Right lobe of liver (tissue), 6 donors: Measurements from ENCODE around the gene RPUSD3. TPM values are rescaled to one million over a fixed set of nuclear protein-coding genes. Genes with fewer than 3 reads are reported as not detected.

Source experiments
- ATAC-seq, 4 donors: fragments of 200-7000 bp; cut with Tn5 transposase; one replicate each; pipeline ENCODE4 v1.9.1; 2020; ENCODE audit warnings: mild to moderate bottlenecking in 4 of 4, moderate library complexity in 4 of 4
- DNase-seq, 3 donors: peaks; one replicate each; pipeline ENCODE4 v3.0.0-alpha.2; 2020
- H3K27ac ChIP-seq, 3 donors: fragments of 200-600 bp; one replicate each; pipeline ENCODE4 v1.8.0; 2022
- H3K27me3 ChIP-seq, 2 donors: fragments of 200-600 bp; one replicate each; pipeline ENCODE4 v1.8.0; 2022
- H3K36me3 ChIP-seq, 4 donors: fragments of 200-600 bp; sonication (generic) in 1 of 4; one replicate each; pipeline versions ENCODE4 v1.5.1 to v1.8.0; 2017 to 2022; ENCODE audit warnings: control low read depth in 1 of 4
- H3K4me1 ChIP-seq, 4 donors: fragments of 200-600 bp; sonication (generic) in 1 of 4; one replicate each; pipeline versions ENCODE4 v1.5.1 to v1.8.0; 2017 to 2022; ENCODE audit warnings: control low read depth in 1 of 4
- H3K4me3 ChIP-seq, 3 donors: fragments of 200-600 bp; one replicate each; pipeline ENCODE4 v1.8.0; 2022
- H3K9me3 ChIP-seq, 4 donors: fragments of 200-600 bp; sonication (generic) in 1 of 4; one replicate each; pipeline versions ENCODE4 v1.5.1 to v1.8.0; 2017 to 2022; ENCODE audit warnings: control low read depth in 1 of 4
- POLR2A ChIP-seq: fragments of 450-650 bp; IDR thresholded peaks from one replicate; pipeline ENCODE4 v1.6.1; 2017; ENCODE audit warnings: antibody characterized with exemption, mild to moderate bottlenecking
- WGBS: methylation state at CpG from one replicate; pipeline ENCODE4 v1.1.6; 2018; ENCODE audit warnings: low coverage, low lambda C conversion rate; ENCODE audit not compliant: insufficient coverage; ENCODE audit errors: missing lambda C conversion rate; 5-methylcytosine and 5-hydroxymethylcytosine counted together
- intact Hi-C, 2 donors: fragments of 100-400 bp; cut with DNase I; formaldehyde crosslinking; loops; one replicate each; pipeline versions ENCODE4 v1.11.2 to v1.14.1; 2022
- total RNA-seq, 6 experiments: library from RNA; depleted of rRNA in 2 of 6; stranded (reverse); fragments of >200 nt in 2 of 6; fragmentation: NEBNext Ultra II Directional in 3 of 6; extraction: Animal tissue kit (Norgen Biotek cat#: 25700) in 3 of 6; gene quantifications; one replicate each; pipeline versions ENCODE4 v1.1.0 to v1.2.4, GENCODE V29; 2016 to 2023
- TF ChIP-seq, protein P1 (sequence below), 4 donors: fragments of 200-600 bp in 3 of 4; fragments of 450-650 bp in 1 of 4; IDR thresholded peaks; one replicate each; pipeline versions ENCODE4 v1.5.1 to v1.8.0; 2016 to 2022; ENCODE audit warnings: antibody characterized with exemption in 4 of 4, mild to moderate bottlenecking in 2 of 4
- donor health status: DM: no; HTN: yes; CAD: no.
- donor health status: DM: no; HTN: no; CAD: no.
- donor health status: DM: no; HTN: no; CAD: no.
- donor health status: DM: no; HTN: yes; CAD: no.
- donor health status: DM: no; HTN: yes; CAD: no.

The RPUSD3 gene
- total RNA-seq, 6 experiments from 2014 or later = 15.8 to 34.6 (median 22.4) TPM

DNA sequence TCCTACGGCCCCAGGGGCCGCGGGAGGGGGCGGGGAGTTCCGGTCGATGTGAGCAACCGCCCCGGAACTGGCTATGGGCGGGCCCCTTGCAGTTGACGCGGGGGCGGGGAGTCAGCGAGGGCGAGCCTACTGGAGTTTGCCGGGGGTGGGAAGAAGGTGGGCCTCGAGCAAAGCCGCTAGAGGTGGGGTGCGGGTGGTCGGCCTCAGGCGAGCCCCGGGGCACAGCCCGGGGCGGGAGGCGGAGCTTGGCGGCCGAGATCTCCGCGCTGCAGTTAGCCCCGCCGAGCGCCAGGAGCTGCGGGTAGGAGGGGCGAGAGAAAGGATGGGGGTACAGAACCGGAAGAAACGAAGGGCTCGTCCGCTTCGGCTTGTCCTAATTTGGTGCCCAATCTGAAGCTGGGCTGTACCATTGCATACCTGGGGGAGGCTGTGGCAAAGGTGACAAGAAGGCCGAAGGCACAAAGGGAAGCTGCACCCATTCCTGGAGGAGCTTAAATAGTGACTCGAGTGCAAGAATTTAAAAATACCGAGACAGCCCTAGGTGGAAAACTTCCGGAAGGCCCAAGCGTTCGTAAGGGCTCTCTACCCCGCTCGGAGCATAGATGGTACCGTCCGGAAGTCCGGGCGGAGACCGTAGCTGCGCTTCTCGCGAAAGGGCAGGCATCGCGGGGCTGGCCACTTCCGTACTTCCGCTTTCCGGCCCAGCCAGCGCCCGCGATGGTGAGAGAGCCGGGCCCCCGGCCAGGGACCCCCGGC is 51.2 kb downstream of the RPUSD3 start, which contains the start of the genes ARPC4 and TADA3:
Gene ARPC4, plus strand, starts transcription at position 678 of the 756 bp plus-strand sequence. Its CDS starts 40 bp downstream, at position 718.
Gene TADA3, minus strand, starts transcription at position 69 of the 756 bp plus-strand sequence. CDS start 1,007 bp downstream, outside the sequence.
- Histone ChIP-seq H3K4me3 (peak within 1 kb of the TSS; percentile 78 to 94 (median 84)), H3K27me3 (no peaks in the 10 kb centered on the region), H3K9me3 (no peaks in the 10 kb centered on the region), H3K36me3 (peaks cover 0 to 26% (median 9%) of the 10 kb centered on the region in 4 donors), H3K27ac (peak within 1 kb of the TSS; percentile 92 to 99 (median 99)), H3K4me1 (peaks cover 0 to 14% (median 8%) of the 10 kb centered on the region in 4 donors)
- peak; percentile 94 to 95 (median 95) for DNase-seq
- TF ChIP-seq, protein P1, sequence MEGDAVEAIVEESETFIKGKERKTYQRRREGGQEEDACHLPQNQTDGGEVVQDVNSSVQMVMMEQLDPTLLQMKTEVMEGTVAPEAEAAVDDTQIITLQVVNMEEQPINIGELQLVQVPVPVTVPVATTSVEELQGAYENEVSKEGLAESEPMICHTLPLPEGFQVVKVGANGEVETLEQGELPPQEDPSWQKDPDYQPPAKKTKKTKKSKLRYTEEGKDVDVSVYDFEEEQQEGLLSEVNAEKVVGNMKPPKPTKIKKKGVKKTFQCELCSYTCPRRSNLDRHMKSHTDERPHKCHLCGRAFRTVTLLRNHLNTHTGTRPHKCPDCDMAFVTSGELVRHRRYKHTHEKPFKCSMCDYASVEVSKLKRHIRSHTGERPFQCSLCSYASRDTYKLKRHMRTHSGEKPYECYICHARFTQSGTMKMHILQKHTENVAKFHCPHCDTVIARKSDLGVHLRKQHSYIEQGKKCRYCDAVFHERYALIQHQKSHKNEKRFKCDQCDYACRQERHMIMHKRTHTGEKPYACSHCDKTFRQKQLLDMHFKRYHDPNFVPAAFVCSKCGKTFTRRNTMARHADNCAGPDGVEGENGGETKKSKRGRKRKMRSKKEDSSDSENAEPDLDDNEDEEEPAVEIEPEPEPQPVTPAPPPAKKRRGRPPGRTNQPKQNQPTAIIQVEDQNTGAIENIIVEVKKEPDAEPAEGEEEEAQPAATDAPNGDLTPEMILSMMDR (IDR thresholded peaks at IDR 0.05) = no peak
- peak; percentile 71 for TF ChIP-seq POLR2A
- intact Hi-C loops = no loop called here
- ATAC-seq = peak; percentile 93 to 95 (median 94)
- 0% methylated on average over 23 of the region's 65 CpGs for WGBS

DNA sequence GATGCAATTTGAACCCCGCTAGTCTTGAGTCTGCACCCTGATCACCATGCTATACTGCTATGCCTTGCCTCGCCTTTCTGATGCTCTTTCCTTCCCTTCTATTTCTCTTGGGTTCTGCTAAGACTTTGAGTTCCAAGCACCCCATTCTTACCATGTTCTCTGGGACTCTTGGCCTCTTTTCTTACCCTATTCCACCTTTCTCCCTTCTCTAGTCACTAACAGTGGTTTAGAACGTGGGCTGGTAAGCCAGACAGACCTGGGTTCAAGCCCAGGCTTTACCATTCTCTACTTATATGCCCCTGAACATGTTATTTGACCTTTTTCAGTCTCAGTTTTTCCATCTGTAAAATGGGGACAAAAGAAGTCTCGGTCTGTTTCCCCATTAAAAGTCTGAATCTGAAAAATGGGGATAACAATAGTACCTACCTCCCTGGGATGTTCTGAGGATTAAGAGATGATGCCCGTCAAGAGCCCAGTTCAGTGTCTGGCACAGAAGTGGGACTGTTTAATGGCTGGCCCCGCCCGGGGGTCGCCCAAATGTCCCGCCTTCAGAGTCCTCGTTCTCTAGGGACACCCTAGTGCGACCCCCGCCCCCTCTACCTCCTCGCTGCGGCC is 51.9 kb downstream of the RPUSD3 start:
- intact Hi-C loops = no loop called here
- Histone ChIP-seq H3K4me3 (peak overlapping the region; percentile 78 to 94 (median 84)), H3K4me1 (peaks cover 0 to 14% (median 8%) of the 10 kb centered on the region in 4 donors), H3K9me3 (no peaks in the 10 kb centered on the region), H3K36me3 (peaks cover 0 to 24% (median 10%) of the 10 kb centered on the region in 4 donors), H3K27me3 (no peaks in the 10 kb centered on the region), H3K27ac (peak overlapping the region; percentile 92 to 99 (median 99))
- TF ChIP-seq, protein P1 (IDR thresholded peaks at IDR 0.05) = no peak
- no peak for TF ChIP-seq POLR2A
- DNase-seq = no peak
- WGBS = 15% methylated on average over 11 of the region's 14 CpGs
- no peak for ATAC-seq

DNA sequence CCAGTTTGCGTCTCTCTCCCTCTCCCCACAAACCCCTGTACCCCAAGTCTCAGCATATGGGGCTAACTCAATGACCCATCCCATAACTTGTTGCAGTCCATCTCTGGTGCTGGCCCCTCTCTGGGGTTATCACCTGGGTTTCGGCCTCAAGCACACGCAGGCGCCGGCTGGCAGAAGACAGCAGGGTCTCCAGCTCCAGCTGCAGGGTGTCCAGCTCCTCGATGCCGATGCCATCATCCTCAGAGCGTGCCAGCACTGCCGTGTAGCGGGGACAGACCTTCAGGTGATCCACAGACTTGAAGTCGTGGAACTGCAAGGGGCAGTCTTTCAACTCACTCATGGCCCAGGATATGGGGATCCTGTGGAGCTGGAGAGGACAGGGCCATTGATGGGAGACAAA is 52.7 kb downstream of the RPUSD3 start:
- intact Hi-C loops = no loop called here

More for the DNA sequence above, 52.7 kb downstream of the RPUSD3 start:
- ATAC-seq = no peak
- H3K4me3 ChIP-seq = peak overlapping the region in 1 of 3 donors; percentile 84
- no peak overlapping the region for H3K27ac ChIP-seq
- WGBS = 91% methylated on average over 11 of the region's 11 CpGs
- no peaks in the 10 kb centered on the region for H3K27me3 ChIP-seq
- TF ChIP-seq, protein P1 (IDR thresholded peaks at IDR 0.05) = no peak
- TF ChIP-seq POLR2A = no peak
- H3K4me1 ChIP-seq = peaks cover 0 to 14% (median 8%) of the 10 kb centered on the region in 4 donors
- no peaks in the 10 kb centered on the region for H3K9me3 ChIP-seq
- peaks cover 0 to 30% (median 12%) of the 10 kb centered on the region in 4 donors for H3K36me3 ChIP-seq
- no peak for DNase-seq

Other genes with a start within 250 kb of the RPUSD3 start
- 10 to 100 TPM; 15.8 to 20.0 (median 18.8) TPM for gene MTMR14, start 194.5 kb downstream of the RPUSD3 start, total RNA-seq
- gene CPNE9, start 140.2 kb downstream of the RPUSD3 start, total RNA-seq = not detected
- 1 to 10 TPM; 3.5 to 5.4 (median 5.1) TPM for gene BRPF1, start 112.3 kb downstream of the RPUSD3 start, total RNA-seq
- 10 to 100 TPM; 12.3 to 27.8 (median 15.7) TPM for gene OGG1, start 94.1 kb downstream of the RPUSD3 start, total RNA-seq
- 10 to 100 TPM; 10.8 to 33.4 (median 24.5) TPM for gene CAMK1, start 74.1 kb downstream of the RPUSD3 start, total RNA-seq
- gene TADA3, start 51.5 kb downstream of the RPUSD3 start, total RNA-seq = 10 to 100 TPM; 24.6 to 43.8 (median 28.1) TPM
- 10 to 100 TPM; 42.0 to 80.3 (median 57.3) TPM for gene ARPC4, start 50.9 kb downstream of the RPUSD3 start, total RNA-seq
- gene TTLL3, start 33.7 kb downstream of the RPUSD3 start, total RNA-seq = 10 to 100 TPM in 3 of 6 experiments, 1 to 10 TPM in 3; 4.5 to 11.0 (median 8.6) TPM
- 100 to 1,000 TPM in 1 of 6 experiments, 10 to 100 TPM in 1, 1 to 10 TPM in 4; 1.0 to 101 (median 2.7) TPM for gene CIDEC, start 36.2 kb upstream of the RPUSD3 start, total RNA-seq
- 10 to 100 TPM; 20.5 to 40.6 (median 26.5) TPM for gene JAGN1, start 46.6 kb upstream of the RPUSD3 start, total RNA-seq
- gene IL17RE, start 58.8 kb upstream of the RPUSD3 start, total RNA-seq = 1 to 10 TPM; 1.1 to 4.6 (median 2.2) TPM
- gene IL17RC, start 73.1 kb upstream of the RPUSD3 start, total RNA-seq = 10 to 100 TPM; 19.5 to 53.4 (median 40.1) TPM
- 10 to 100 TPM; 22.4 to 43.5 (median 30.5) TPM for gene CRELD1, start 89.8 kb upstream of the RPUSD3 start, total RNA-seq
- under 1 TPM; 0.19 to 0.92 (median 0.35) TPM for gene PRRT3, start 108.4 kb upstream of the RPUSD3 start, total RNA-seq
- 10 to 100 TPM; 37.3 to 67.9 (median 51.2) TPM for gene EMC3, start 142.8 kb upstream of the RPUSD3 start, total RNA-seq
- gene FANCD2, start 182.4 kb upstream of the RPUSD3 start, total RNA-seq = 1 to 10 TPM in 4 of 6 experiments, under 1 TPM in 2; 0.40 to 4.8 (median 1.8) TPM